ENCODE results near the gene SPECC1L.
"Not testable (repeated sequence)": the region's sequence is repeated elsewhere in the genome, so short reads cannot be mapped to it uniquely, and the experiment has no call there.

SPECC1L gene

GRCh38 chr22:24235315-24235714, 35.3 kb upstream of the SPECC1L start:
- H3K9me3 ChIP-seq (ENCODE audit: insufficient read depth, low read depth, low read length) = no peaks in the 10 kb centered on the region
- H3K27ac ChIP-seq (ENCODE audit: low read length) = no peak overlapping the region
- no peaks in the 10 kb centered on the region for H3K4me1 ChIP-seq (ENCODE audit: insufficient read depth, low read length)
- H3K27me3 ChIP-seq (ENCODE audit: insufficient read depth, low read length) = no peaks in the 10 kb centered on the region
- H3K4me3 ChIP-seq (ENCODE audit: low read length) = no peak overlapping the region
- no peak overlapping the region for H3K9ac ChIP-seq (ENCODE audit: low read depth, low read length)
- H3K36me3 ChIP-seq (ENCODE audit: insufficient read depth, low read depth, low read length) = no peaks in the 10 kb centered on the region

- Histone ChIP-seq H3K27ac (ENCODE audit: low read length) (no peak overlapping the region), H3K9ac (ENCODE audit: low read depth, low read length) (no peak overlapping the region), H3K4me1 (ENCODE audit: insufficient read depth, low read length) (no peaks in the 10 kb centered on the region), H3K27me3 (ENCODE audit: insufficient read depth, low read length) (no peaks in the 10 kb centered on the region), H3K36me3 (ENCODE audit: insufficient read depth, low read depth, low read length) (no peaks in the 10 kb centered on the region), H3K4me3 (ENCODE audit: low read length) (no peak overlapping the region), H3K9me3 (ENCODE audit: insufficient read depth, low read depth, low read length) (no peaks in the 10 kb centered on the region)
Observed at GRCh38 chr22:24236656-24237055, 34.0 kb upstream of the SPECC1L start.

GRCh38 chr22:24238101-24238694, 32.4 kb upstream of the SPECC1L start:
- H3K36me3 ChIP-seq (ENCODE audit: insufficient read depth, low read depth, low read length); H3K9ac ChIP-seq (ENCODE audit: low read depth, low read length); H3K27ac ChIP-seq (ENCODE audit: low read length); H3K9me3 ChIP-seq (ENCODE audit: insufficient read depth, low read depth, low read length); H3K4me1 ChIP-seq (ENCODE audit: insufficient read depth, low read length); H3K27me3 ChIP-seq (ENCODE audit: insufficient read depth, low read length); H3K4me3 ChIP-seq (ENCODE audit: low read length): not testable (repeated sequence)

GRCh38 chr22:24240381-24240780, 30.2 kb upstream of the SPECC1L start:
- Histone ChIP-seq H3K27ac (ENCODE audit: low read length) (no peak overlapping the region), H3K4me1 (ENCODE audit: insufficient read depth, low read length) (no peaks in the 10 kb centered on the region), H3K27me3 (ENCODE audit: insufficient read depth, low read length) (no peaks in the 10 kb centered on the region), H3K4me3 (ENCODE audit: low read length) (no peak overlapping the region), H3K9me3 (ENCODE audit: insufficient read depth, low read depth, low read length) (no peaks in the 10 kb centered on the region), H3K9ac (ENCODE audit: low read depth, low read length) (no peak overlapping the region), H3K36me3 (ENCODE audit: insufficient read depth, low read depth, low read length) (no peaks in the 10 kb centered on the region)

GRCh38 chr22:24240985-24241692, 29.5 kb upstream of the SPECC1L start:
- not testable (repeated sequence) for H3K27ac ChIP-seq (ENCODE audit: low read length); H3K9ac ChIP-seq (ENCODE audit: low read depth, low read length); H3K27me3 ChIP-seq (ENCODE audit: insufficient read depth, low read length); H3K9me3 ChIP-seq (ENCODE audit: insufficient read depth, low read depth, low read length); H3K36me3 ChIP-seq (ENCODE audit: insufficient read depth, low read depth, low read length); H3K4me1 ChIP-seq (ENCODE audit: insufficient read depth, low read length); H3K4me3 ChIP-seq (ENCODE audit: low read length)

GRCh38 chr22:24243417-24243816, 27.2 kb upstream of the SPECC1L start:
- H3K4me3 ChIP-seq (ENCODE audit: low read length); H3K9me3 ChIP-seq (ENCODE audit: insufficient read depth, low read depth, low read length); H3K27me3 ChIP-seq (ENCODE audit: insufficient read depth, low read length); H3K4me1 ChIP-seq (ENCODE audit: insufficient read depth, low read length); H3K36me3 ChIP-seq (ENCODE audit: insufficient read depth, low read depth, low read length); H3K9ac ChIP-seq (ENCODE audit: low read depth, low read length); H3K27ac ChIP-seq (ENCODE audit: low read length): not testable (repeated sequence)

- H3K9ac ChIP-seq (ENCODE audit: low read depth, low read length) = no peak overlapping the region
- H3K4me3 ChIP-seq (ENCODE audit: low read length) = no peak overlapping the region
- no peaks in the 10 kb centered on the region for H3K27me3 ChIP-seq (ENCODE audit: insufficient read depth, low read length)
- H3K4me1 ChIP-seq (ENCODE audit: insufficient read depth, low read length) = no peaks in the 10 kb centered on the region
- no peak overlapping the region for H3K27ac ChIP-seq (ENCODE audit: low read length)
- no peaks in the 10 kb centered on the region for H3K36me3 ChIP-seq (ENCODE audit: insufficient read depth, low read depth, low read length)
- no peaks in the 10 kb centered on the region for H3K9me3 ChIP-seq (ENCODE audit: insufficient read depth, low read depth, low read length)
Observed at GRCh38 chr22:24244144-24244787, 26.4 kb upstream of the SPECC1L start.

- H3K36me3 ChIP-seq (ENCODE audit: insufficient read depth, low read depth, low read length); H3K9ac ChIP-seq (ENCODE audit: low read depth, low read length); H3K27me3 ChIP-seq (ENCODE audit: insufficient read depth, low read length); H3K9me3 ChIP-seq (ENCODE audit: insufficient read depth, low read depth, low read length); H3K4me1 ChIP-seq (ENCODE audit: insufficient read depth, low read length); H3K27ac ChIP-seq (ENCODE audit: low read length); H3K4me3 ChIP-seq (ENCODE audit: low read length): not testable (repeated sequence)
Observed at GRCh38 chr22:24245030-24245431, 25.6 kb upstream of the SPECC1L start, which contains the start of gene GGT5. Gene GGT5 (minus strand): TSS chr22:24245082. CDS start chr22:24244725, 357 bp downstream.

GRCh38 chr22:24245584-24246561, 24.8 kb upstream of the SPECC1L start:
- not testable (repeated sequence) for H3K9ac ChIP-seq (ENCODE audit: low read depth, low read length); H3K9me3 ChIP-seq (ENCODE audit: insufficient read depth, low read depth, low read length); H3K4me1 ChIP-seq (ENCODE audit: insufficient read depth, low read length); H3K27me3 ChIP-seq (ENCODE audit: insufficient read depth, low read length); H3K27ac ChIP-seq (ENCODE audit: low read length); H3K36me3 ChIP-seq (ENCODE audit: insufficient read depth, low read depth, low read length); H3K4me3 ChIP-seq (ENCODE audit: low read length)

- Histone ChIP-seq H3K9me3 (ENCODE audit: insufficient read depth, low read depth, low read length) (no peaks in the 10 kb centered on the region), H3K36me3 (ENCODE audit: insufficient read depth, low read depth, low read length) (no peaks in the 10 kb centered on the region), H3K27me3 (ENCODE audit: insufficient read depth, low read length) (no peaks in the 10 kb centered on the region), H3K27ac (ENCODE audit: low read length) (no peak overlapping the region), H3K4me1 (ENCODE audit: insufficient read depth, low read length) (no peaks in the 10 kb centered on the region), H3K4me3 (ENCODE audit: low read length) (no peak overlapping the region), H3K9ac (ENCODE audit: low read depth, low read length) (no peak overlapping the region)
Observed at GRCh38 chr22:24247011-24247507, 23.6 kb upstream of the SPECC1L start.

- Histone ChIP-seq H3K4me1 (ENCODE audit: insufficient read depth, low read length) (no peaks in the 10 kb centered on the region), H3K9ac (ENCODE audit: low read depth, low read length) (no peak overlapping the region), H3K36me3 (ENCODE audit: insufficient read depth, low read depth, low read length) (no peaks in the 10 kb centered on the region), H3K27me3 (ENCODE audit: insufficient read depth, low read length) (no peaks in the 10 kb centered on the region), H3K27ac (ENCODE audit: low read length) (no peak overlapping the region), H3K4me3 (ENCODE audit: low read length) (no peak overlapping the region), H3K9me3 (ENCODE audit: insufficient read depth, low read depth, low read length) (no peaks in the 10 kb centered on the region)
Observed at GRCh38 chr22:24247564-24248344, 22.9 kb upstream of the SPECC1L start.
